T-cell (primary cell): ENCODE measurements around the gene JAGN1. TPM values are rescaled to one million over a fixed set of nuclear protein-coding genes. Genes with fewer than 3 reads are reported as not detected.
"Not testable (repeated sequence)": the region's sequence is repeated elsewhere in the genome, so short reads cannot be mapped to it uniquely, and the experiment has no call there.

Experiments
- ATAC-seq, 4 experiments: fragments of 200-7000 bp in 3 of 4; fragments of 150-1000 bp in 1 of 4; cut with Tn5 transposase; replicated peaks in 1 of 4; 1 replicate in 3 of 4; 2 replicates in 1 of 4; pipeline ENCODE4 v1.10.0; 2021; ENCODE audit warnings: moderate library complexity in 3 of 4, mild to moderate bottlenecking in 2 of 4, moderate number of reproducible peaks in 1 of 4
- CTCF ChIA-PET, 2 donors: fragments of 300-600 bp; sonication (Branson Sonifier 250); formaldehyde crosslinking; loops; one replicate each; lab custom pipeline; 2022; ENCODE audit warnings: antibody characterized with exemption in 2 of 2; lab: Charles Lee
- POLR2A ChIA-PET, 2 donors: fragments of 300-600 bp; sonication (Branson Sonifier 250); formaldehyde crosslinking; loops; one replicate each; lab custom pipeline; 2022; ENCODE audit warnings: antibody characterized with exemption in 2 of 2; lab: Charles Lee
- DNase-seq, 35 experiments: peaks; one replicate each; pipeline versions ENCODE4 v3.0.0 to v3.0.0-alpha.2; 2013 to 2023
- H3K27ac ChIP-seq: one replicate; pipeline ENCODE4 v1.5.1; 2013; ENCODE audit warnings: low read length
- H3K27me3 ChIP-seq, 2 experiments: replicated peaks in 1 of 2; 1 replicate in 1 of 2; 2 replicates in 1 of 2; pipeline versions ENCODE4 v1.6.1 to v1.7.0; 2013; ENCODE audit warnings: low read length in 1 of 2, mixed read lengths in 1 of 2; ENCODE audit not compliant: control insufficient read depth in 2 of 2, insufficient read depth in 2 of 2; ENCODE audit errors: extremely low read depth in 1 of 2
- H3K36me3 ChIP-seq, 2 donors: 1 replicate in 1 of 2; 2 replicates in 1 of 2; pipeline versions ENCODE4 v1.6.1 to v1.7.0; 2013; ENCODE audit warnings: low read length in 1 of 2; ENCODE audit not compliant: control insufficient read depth in 2 of 2, insufficient read depth in 1 of 2; ENCODE audit errors: extremely low read depth in 1 of 2
- H3K4me1 ChIP-seq, 2 experiments: 1 replicate in 1 of 2; 2 replicates in 1 of 2; pipeline versions ENCODE4 v1.6.1 to v1.7.0; 2013; ENCODE audit warnings: low read length in 2 of 2, mixed read lengths in 1 of 2; ENCODE audit not compliant: insufficient read depth in 2 of 2, control insufficient read depth in 1 of 2; ENCODE audit errors: extremely low read depth in 1 of 2
- H3K4me3 ChIP-seq, 2 donors: 1 replicate in 1 of 2; 2 replicates in 1 of 2; pipeline versions ENCODE4 v1.5.1 to v1.7.0; 2013; ENCODE audit warnings: mild to moderate bottlenecking in 2 of 2, low read length in 1 of 2, moderate library complexity in 1 of 2; ENCODE audit not compliant: control insufficient read depth in 1 of 2; ENCODE audit errors: extremely low read depth in 1 of 2
- H3K9me3 ChIP-seq: 2 replicates; pipeline ENCODE4 v1.7.0; 2013
- H3K27ac Mint-ChIP-seq, 2 donors: one replicate each; pipeline ENCODE4 v1.8.0; 2020 to 2021; ENCODE audit warnings: mild to moderate bottlenecking in 2 of 2, mixed read lengths in 2 of 2
- H3K27me3 Mint-ChIP-seq, 2 donors: one replicate each; pipeline ENCODE4 v1.8.0; 2021 to 2022; ENCODE audit warnings: mixed read lengths in 2 of 2
- H3K36me3 Mint-ChIP-seq: one replicate; pipeline ENCODE4 v1.8.0; 2021; ENCODE audit warnings: mixed read lengths
- H3K4me1 Mint-ChIP-seq, 3 donors: one replicate each; pipeline ENCODE4 v1.8.0; 2020 to 2022; ENCODE audit warnings: mixed read lengths in 3 of 3, mild to moderate bottlenecking in 1 of 3
- H3K4me3 Mint-ChIP-seq, 3 donors: one replicate each; pipeline ENCODE4 v1.8.0; 2020 to 2022; ENCODE audit warnings: mild to moderate bottlenecking in 3 of 3, mixed read lengths in 3 of 3, moderate library complexity in 3 of 3
- H3K9me3 Mint-ChIP-seq, 3 donors: one replicate each; pipeline ENCODE4 v1.8.0; 2020 to 2022; ENCODE audit warnings: mixed read lengths in 3 of 3
- WGBS: methylation state at CpG from one replicate; pipeline ENCODE4 v1.1.5; 2013; ENCODE audit warnings: missing lambda C conversion rate; ENCODE audit not compliant: insufficient coverage; 5-methylcytosine and 5-hydroxymethylcytosine counted together
- total RNA-seq, 35 experiments: library from RNA in 6 of 35; stranded (reverse) in 6 of 35; fragments of 120-200 nt in 1 of 35; gene quantifications; one replicate each; pipeline versions ENCODE4 v1.2.1 to v1.2.4 and lab custom pipeline; 2013 to 2026

The JAGN1 gene
- total RNA-seq, 5 donors from 2014 or later (not counting 1 experiment from before 2014, with no cell fraction given): 16.9 to 28.6 (median 23.7) TPM

GRCh38 chr3:9897408-9898372, 7.3 kb downstream of the JAGN1 start:
- H3K36me3 ChIP-seq: peaks cover 2 to 13% of the 10 kb centered on the region in 2 donors
- peak overlapping the region; percentile 58 to 73 for H3K27ac Mint-ChIP-seq
- H3K4me3 Mint-ChIP-seq: no peak overlapping the region
- H3K4me3 ChIP-seq: no peak overlapping the region
- POLR2A ChIA-PET: no interaction called here
- peaks cover 44 to 61% (median 47%) of the 10 kb centered on the region in 3 donors for H3K4me1 Mint-ChIP-seq
- peaks cover 18% of the 10 kb centered on the region for H3K36me3 Mint-ChIP-seq
- no peaks in the 10 kb centered on the region for H3K27me3 Mint-ChIP-seq
- CTCF ChIA-PET: no interaction called here
- no peak overlapping the region for H3K27ac ChIP-seq
- H3K9me3 Mint-ChIP-seq: no peaks in the 10 kb centered on the region
- H3K9me3 ChIP-seq: no peaks in the 10 kb centered on the region
- DNase-seq (no peak), ATAC-seq (no peak)
- H3K27me3 ChIP-seq: peaks cover 0 to 2% of the 10 kb centered on the region in 2 experiments
- H3K4me1 ChIP-seq: peaks cover 8 to 18% of the 10 kb centered on the region in 2 experiments
- WGBS: 88% methylated on average over 3 of the region's 4 CpGs

DNA sequence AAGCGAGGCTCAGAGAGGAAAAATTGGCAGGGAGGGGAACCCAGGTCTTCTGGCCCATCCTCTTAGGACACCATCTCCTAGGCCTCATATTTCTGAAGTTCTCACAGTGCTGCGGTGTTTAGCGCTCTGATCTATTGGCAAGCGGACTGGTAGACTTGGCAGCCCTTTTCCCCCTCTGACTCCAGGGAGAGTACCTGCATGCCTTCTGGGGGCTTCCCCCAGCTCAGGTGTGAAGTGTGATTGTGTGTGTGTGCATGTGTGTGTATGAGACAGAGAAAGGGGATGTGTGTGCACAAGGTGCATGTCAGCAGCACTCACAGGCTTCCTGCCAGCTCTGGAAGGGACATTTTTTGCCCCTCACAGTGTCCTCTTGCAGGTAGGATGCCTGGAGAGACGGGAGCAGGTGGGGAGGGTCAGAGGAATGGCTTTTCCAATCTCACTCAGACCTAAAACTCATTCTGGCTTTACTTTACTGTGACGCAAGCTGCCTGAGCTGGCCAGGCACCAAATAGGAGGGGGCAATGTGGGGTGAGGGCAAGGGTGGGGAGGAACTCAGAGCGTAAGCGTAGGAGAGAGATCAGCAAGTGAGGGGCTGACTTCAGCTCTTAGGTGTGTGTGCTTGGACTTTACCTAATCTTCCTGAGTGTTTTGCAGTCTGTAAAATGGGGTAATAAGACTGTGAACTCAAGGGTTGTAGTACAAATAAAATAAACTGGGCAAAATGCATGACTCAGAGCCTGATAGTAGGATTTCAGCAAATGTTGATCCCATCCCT, 8.2 kb downstream of the JAGN1 start:
- Histone ChIP-seq H3K4me1 (peaks cover 8 to 25% of the 10 kb centered on the region in 2 experiments), H3K9me3 (no peaks in the 10 kb centered on the region), H3K27me3 (peaks cover 0 to 2% of the 10 kb centered on the region in 2 experiments), H3K4me3 (no peak overlapping the region), H3K27ac (no peak overlapping the region), H3K36me3 (peaks cover 0 to 3% of the 10 kb centered on the region in 2 donors)
- peaks cover 10% of the 10 kb centered on the region for H3K36me3 Mint-ChIP-seq
- no peaks in the 10 kb centered on the region for H3K27me3 Mint-ChIP-seq
- H3K27ac Mint-ChIP-seq: peak overlapping the region; percentile 28 to 34
- WGBS: 92% methylated on average over 5 of the region's 8 CpGs
- H3K4me1 Mint-ChIP-seq: peaks cover 44 to 63% (median 47%) of the 10 kb centered on the region in 3 donors
- ChIA-PET CTCF (no interaction called here), POLR2A (no interaction called here)
- ATAC-seq (no peak), DNase-seq (no peak)
- no peak overlapping the region for H3K4me3 Mint-ChIP-seq
- no peaks in the 10 kb centered on the region for H3K9me3 Mint-ChIP-seq

- Histone ChIP-seq H3K9me3 (no peaks in the 10 kb centered on the region), H3K4me3 (no peak overlapping the region), H3K27me3 (peaks cover 0 to 2% of the 10 kb centered on the region in 2 experiments), H3K27ac (no peak overlapping the region), H3K4me1 (peaks cover 8 to 25% of the 10 kb centered on the region in 2 experiments), H3K36me3 (no peaks in the 10 kb centered on the region)
- DNase-seq: no peak
- H3K9me3 Mint-ChIP-seq: no peaks in the 10 kb centered on the region
- H3K27ac Mint-ChIP-seq: no peak overlapping the region
- ChIA-PET POLR2A (no interaction called here), CTCF (no interaction called here)
- peaks cover 39 to 60% (median 40%) of the 10 kb centered on the region in 3 donors for H3K4me1 Mint-ChIP-seq
- no peak for ATAC-seq
- H3K4me3 Mint-ChIP-seq: no peak overlapping the region
- H3K36me3 Mint-ChIP-seq: peaks cover 6% of the 10 kb centered on the region
- WGBS: 82% methylated on average over 3 of the region's 3 CpGs
- H3K27me3 Mint-ChIP-seq: no peaks in the 10 kb centered on the region
Observed at GRCh38 chr3:9899289-9899791, 8.9 kb downstream of the JAGN1 start.

- peaks cover 31 to 49% (median 32%) of the 10 kb centered on the region in 3 donors for H3K4me1 Mint-ChIP-seq
- H3K4me1 ChIP-seq: peaks cover 8 to 21% of the 10 kb centered on the region in 2 experiments
- peak overlapping the region in 1 of 2 donors; percentile 15 for H3K27ac Mint-ChIP-seq
- POLR2A ChIA-PET: interaction anchor here in 1 of 2 donors (0.6 kb wide), 1 partner anchor 123 kb away, joined by 3 read pairs; no protein-coding TSS in a partner anchor
- H3K4me3 Mint-ChIP-seq, H3K27ac ChIP-seq, H3K36me3 ChIP-seq, CTCF ChIA-PET, H3K4me3 ChIP-seq, H3K9me3 Mint-ChIP-seq, H3K9me3 ChIP-seq, H3K27me3 ChIP-seq, H3K27me3 Mint-ChIP-seq, ATAC-seq, H3K36me3 Mint-ChIP-seq, DNase-seq: not testable (repeated sequence)
- WGBS: 100% methylated on average over 1 of the region's 6 CpGs
Observed at GRCh38 chr3:9900965-9901415, 10.6 kb downstream of the JAGN1 start.

DNA sequence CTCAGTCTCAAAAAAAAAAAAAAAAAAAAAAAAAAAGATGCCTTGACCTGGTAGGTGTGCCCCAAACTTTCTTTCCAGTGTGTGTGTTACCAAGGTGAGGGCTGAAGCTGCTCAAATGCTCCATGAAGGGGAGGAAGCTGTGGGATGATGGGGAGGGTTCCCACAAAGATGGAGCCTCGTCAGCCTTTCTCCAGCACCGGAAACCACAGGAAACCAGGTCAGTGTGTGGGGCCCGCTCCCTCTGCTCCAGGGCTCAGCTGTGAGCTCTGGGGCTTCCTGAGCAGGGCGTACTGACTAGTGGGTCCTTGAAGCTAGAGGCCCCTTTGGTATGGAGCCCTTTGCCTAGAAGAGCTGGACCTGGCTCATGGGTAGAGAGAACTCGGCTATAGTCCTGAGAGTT, 11.6 kb downstream of the JAGN1 start:
- Histone ChIP-seq H3K4me1 (peaks cover 8 to 21% of the 10 kb centered on the region in 2 experiments), H3K4me3 (peak overlapping the region in 1 of 2 donors; percentile 26), H3K9me3 (no peaks in the 10 kb centered on the region), H3K36me3 (no peaks in the 10 kb centered on the region), H3K27me3 (peaks cover 0 to 2% of the 10 kb centered on the region in 2 experiments), H3K27ac (peak overlapping the region; percentile 11)
- ATAC-seq: peak; percentile 34 to 69 (median 60)
- no peaks in the 10 kb centered on the region for H3K36me3 Mint-ChIP-seq
- peak overlapping the region; percentile 21 to 47 (median 45) for H3K4me3 Mint-ChIP-seq
- peaks cover 27 to 44% (median 28%) of the 10 kb centered on the region in 3 donors for H3K4me1 Mint-ChIP-seq
- H3K9me3 Mint-ChIP-seq: no peaks in the 10 kb centered on the region
- WGBS: 12% methylated on average over 3 of the region's 5 CpGs
- peak overlapping the region; percentile 73 to 77 for H3K27ac Mint-ChIP-seq
- CTCF ChIA-PET: interaction anchor here in 1 of 2 donors (0.9 kb wide), 1 partner anchor 31 kb away, joined by 4 read pairs; no protein-coding TSS in a partner anchor
- POLR2A ChIA-PET: interaction anchor here in 1 of 2 donors (0.7 kb wide), 1 partner anchor 9 kb away, joined by 3 read pairs; no protein-coding TSS in a partner anchor
- DNase-seq: peak in 1 of 35 experiments; percentile 36
- H3K27me3 Mint-ChIP-seq: no peaks in the 10 kb centered on the region
